Measurements from ENCODE around the gene RNF183. TPM values are rescaled to one million over a fixed set of nuclear protein-coding genes. Genes with fewer than 3 reads are reported as not detected.

Gene RNF183
- total RNA-seq, 4 donors from 2014 or later, result 1.1 to 1.5 TPM; not detected in 2

GRCh38 chr9:113349445-113350094 is 46.4 kb upstream of the RNF183 start, which contains the start of gene BSPRY:
Gene BSPRY (plus strand): TSS chr9:113349541. CDS start chr9:113349580, 39 bp downstream.
- intact Hi-C loops (cut with DNase I; ENCODE audit: low total_unique reads), result no loop called here
- WGBS, 2 donors, result 2 to 3% methylated on average over 24 to 34 of the region's 71 CpGs
- H3K4me3 ChIP-seq (ENCODE audit: low read depth, poor library complexity, severe bottlenecking), result peak within 1 kb of the TSS; percentile 32
- no peak for DNase-seq (ENCODE audit: low spot score in 2 of 2)
- no peak for TF ChIP-seq CTCF (IDR thresholded peaks at IDR 0.05)
- no peak for TF ChIP-seq POLR2A (IDR thresholded peaks at IDR 0.05)

- TF ChIP-seq POLR2A (IDR thresholded peaks at IDR 0.05) (no peak), CTCF (IDR thresholded peaks at IDR 0.05) (no peak)
- 23% methylated on average over 13 of the region's 13 CpGs for WGBS, 2 donors
- intact Hi-C loops (cut with DNase I; ENCODE audit: low total_unique reads), result no loop called here
- DNase-seq (ENCODE audit: low spot score in 2 of 2), result no peak
- H3K4me3 ChIP-seq (ENCODE audit: low read depth, poor library complexity, severe bottlenecking), result peak overlapping the region; percentile 32
Measured at GRCh38 chr9:113349066-113349444, 45.9 kb upstream of the RNF183 start.

- no peak for DNase-seq (ENCODE audit: low spot score in 2 of 2)
- no peak for TF ChIP-seq CTCF (IDR thresholded peaks at IDR 0.05)
- TF ChIP-seq POLR2A (IDR thresholded peaks at IDR 0.05), result no peak
- intact Hi-C loops (cut with DNase I; ENCODE audit: low total_unique reads), result no loop called here
- H3K4me3 ChIP-seq (ENCODE audit: low read depth, poor library complexity, severe bottlenecking), result no peak overlapping the region
- WGBS, 2 donors, result 83 to 87% methylated on average over 3 of the region's 3 CpGs
Measured at GRCh38 chr9:113348437-113348836, 45.3 kb upstream of the RNF183 start.

GRCh38 chr9:113345671-113346070 is 42.5 kb upstream of the RNF183 start:
- no peak overlapping the region for H3K4me3 ChIP-seq (ENCODE audit: low read depth, poor library complexity, severe bottlenecking)
- TF ChIP-seq CTCF (IDR thresholded peaks at IDR 0.05) (no peak), POLR2A (IDR thresholded peaks at IDR 0.05) (no peak)
- WGBS, 2 donors, result 0 to 90% methylated on average over 1 of the region's 1 CpG
- intact Hi-C loops (cut with DNase I; ENCODE audit: low total_unique reads), result no loop called here
- no peak for DNase-seq (ENCODE audit: low spot score in 2 of 2)

- 56 to 73% methylated on average over 2 of the region's 2 CpGs for WGBS, 2 donors
- H3K4me3 ChIP-seq (ENCODE audit: low read depth, poor library complexity, severe bottlenecking), result no peak overlapping the region
- intact Hi-C loops (cut with DNase I; ENCODE audit: low total_unique reads), result no loop called here
- DNase-seq (ENCODE audit: low spot score in 2 of 2), result no peak
- TF ChIP-seq POLR2A (IDR thresholded peaks at IDR 0.05), result no peak
- no peak for TF ChIP-seq CTCF (IDR thresholded peaks at IDR 0.05)
Measured at GRCh38 chr9:113345190-113345589, 42.0 kb upstream of the RNF183 start.

GRCh38 chr9:113343732-113344231 is 40.6 kb upstream of the RNF183 start:
- H3K4me3 ChIP-seq (ENCODE audit: low read depth, poor library complexity, severe bottlenecking), result no peak overlapping the region
- WGBS, 2 donors, result 37 to 39% methylated on average over 1 of the region's 1 CpG
- intact Hi-C loops (cut with DNase I; ENCODE audit: low total_unique reads), result no loop called here
- peak; percentile 88 to 95 for DNase-seq (ENCODE audit: low spot score in 2 of 2)
- TF ChIP-seq POLR2A (IDR thresholded peaks at IDR 0.05), result no peak
- TF ChIP-seq CTCF (IDR thresholded peaks at IDR 0.05), result no peak
